ENCODE results near the gene FGF7.
"Not testable (repeated sequence)": the region's sequence is repeated elsewhere in the genome, so short reads cannot be mapped to it uniquely, and the experiment has no call there.

Gene FGF7

DNA sequence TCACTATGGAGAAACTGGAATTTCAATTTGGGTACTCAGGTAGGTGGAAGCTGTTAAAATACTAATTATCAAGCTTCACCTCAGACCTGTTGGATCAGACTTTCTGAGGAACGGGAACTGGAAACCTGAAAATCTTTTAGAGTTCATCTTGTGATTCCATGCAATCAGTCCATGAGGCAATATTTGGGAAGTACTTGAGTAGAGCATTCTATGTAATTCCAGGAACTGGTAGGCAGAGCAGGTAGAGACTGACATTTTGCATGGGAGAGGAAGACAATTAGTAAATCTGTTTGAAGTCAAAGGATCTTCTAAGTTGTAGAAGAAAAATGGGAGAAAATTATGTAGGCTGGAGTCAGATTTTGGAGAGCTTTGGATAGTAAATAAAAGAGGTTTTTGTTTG is 43.1 kb downstream of the FGF7 start:
- H3K27ac ChIP-seq (ENCODE audit: low read length): no peak overlapping the region
- no peaks in the 10 kb centered on the region for H3K9me3 ChIP-seq (ENCODE audit: control insufficient read depth, insufficient read depth, low read length)
- H3K27me3 ChIP-seq (ENCODE audit: control insufficient read depth, insufficient read depth, low read length): no peaks in the 10 kb centered on the region
- no CpG with 5 or more reads among the region's 1 CpG for WGBS (ENCODE audit: insufficient coverage, insufficient read length)
- no peaks in the 10 kb centered on the region for H3K4me1 ChIP-seq (ENCODE audit: control insufficient read depth, insufficient read depth, low read length)
- H3K4me3 ChIP-seq (ENCODE audit: low read length): no peak overlapping the region
- no peak for DNase-seq (ENCODE audit: low read depth, low spot score)
- no peaks in the 10 kb centered on the region for H3K36me3 ChIP-seq (ENCODE audit: control insufficient read depth, insufficient read depth, low read length)

DNA sequence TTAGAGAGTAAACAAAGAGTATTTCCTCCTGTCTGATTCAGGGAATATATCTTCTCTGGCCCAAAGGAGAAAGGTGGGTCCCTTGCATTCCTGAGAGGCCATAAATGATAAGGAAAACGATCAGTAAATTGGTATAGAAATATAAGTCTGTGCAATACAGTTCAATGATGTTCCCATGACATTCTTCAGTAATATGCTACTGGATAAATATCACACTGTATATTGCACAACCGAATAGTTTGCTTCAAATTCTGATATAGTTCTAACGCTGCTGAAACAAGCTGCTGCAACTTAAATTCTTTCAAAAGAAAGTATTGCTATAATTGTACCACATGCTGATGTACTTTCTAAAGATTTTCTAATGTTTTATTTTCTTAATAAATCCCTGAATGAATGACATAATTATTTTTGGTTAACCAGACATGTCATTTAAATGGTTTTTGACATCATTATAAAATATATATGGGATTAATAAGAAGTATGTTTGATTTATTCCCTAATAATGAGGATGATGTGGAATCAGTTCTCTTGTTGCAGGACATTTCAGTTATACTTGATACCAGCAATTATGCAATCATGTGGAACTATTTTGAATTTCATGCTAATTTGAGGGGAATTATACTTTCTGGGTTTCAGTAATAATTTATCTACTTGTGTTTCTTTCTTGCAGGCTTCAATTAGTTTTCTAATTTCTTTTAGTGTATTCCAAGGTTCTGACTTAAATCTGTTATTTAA is 44.9 kb downstream of the FGF7 start:
- Histone ChIP-seq H3K4me1 (ENCODE audit: control insufficient read depth, insufficient read depth, low read length) (no peaks in the 10 kb centered on the region), H3K36me3 (ENCODE audit: control insufficient read depth, insufficient read depth, low read length) (no peaks in the 10 kb centered on the region), H3K4me3 (ENCODE audit: low read length) (no peak overlapping the region), H3K27ac (ENCODE audit: low read length) (no peak overlapping the region), H3K9me3 (ENCODE audit: control insufficient read depth, insufficient read depth, low read length) (no peaks in the 10 kb centered on the region), H3K27me3 (ENCODE audit: control insufficient read depth, insufficient read depth, low read length) (no peaks in the 10 kb centered on the region)
- DNase-seq (ENCODE audit: low read depth, low spot score): no peak
- WGBS (ENCODE audit: insufficient coverage, insufficient read length): no CpG with 5 or more reads among the region's 3 CpGs

DNA sequence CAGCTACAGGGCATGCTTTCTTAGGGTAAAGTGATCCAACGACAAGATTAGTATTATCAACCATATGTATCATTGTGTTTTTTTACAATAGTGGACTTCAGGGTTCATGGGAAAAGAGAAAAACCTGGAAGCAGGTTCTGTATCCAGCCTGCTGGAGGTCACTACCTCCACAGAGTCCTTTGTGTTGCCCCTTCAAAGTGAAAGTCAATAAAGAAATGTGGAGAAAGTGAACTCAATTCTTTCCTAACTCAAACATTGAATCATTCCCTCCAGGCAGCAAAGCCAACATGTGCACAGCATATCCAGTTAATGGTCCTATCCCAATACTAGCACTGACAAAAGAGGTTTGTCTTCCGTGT is 45.4 kb downstream of the FGF7 start:
- DNase-seq (ENCODE audit: low read depth, low spot score): no peak
- no peaks in the 10 kb centered on the region for H3K27me3 ChIP-seq (ENCODE audit: control insufficient read depth, insufficient read depth, low read length)
- no peaks in the 10 kb centered on the region for H3K9me3 ChIP-seq (ENCODE audit: control insufficient read depth, insufficient read depth, low read length)
- H3K36me3 ChIP-seq (ENCODE audit: control insufficient read depth, insufficient read depth, low read length): no peaks in the 10 kb centered on the region
- WGBS (ENCODE audit: insufficient coverage, insufficient read length): no CpG with 5 or more reads among the region's 2 CpGs
- H3K27ac ChIP-seq (ENCODE audit: low read length): no peak overlapping the region
- no peaks in the 10 kb centered on the region for H3K4me1 ChIP-seq (ENCODE audit: control insufficient read depth, insufficient read depth, low read length)
- no peak overlapping the region for H3K4me3 ChIP-seq (ENCODE audit: low read length)

DNA sequence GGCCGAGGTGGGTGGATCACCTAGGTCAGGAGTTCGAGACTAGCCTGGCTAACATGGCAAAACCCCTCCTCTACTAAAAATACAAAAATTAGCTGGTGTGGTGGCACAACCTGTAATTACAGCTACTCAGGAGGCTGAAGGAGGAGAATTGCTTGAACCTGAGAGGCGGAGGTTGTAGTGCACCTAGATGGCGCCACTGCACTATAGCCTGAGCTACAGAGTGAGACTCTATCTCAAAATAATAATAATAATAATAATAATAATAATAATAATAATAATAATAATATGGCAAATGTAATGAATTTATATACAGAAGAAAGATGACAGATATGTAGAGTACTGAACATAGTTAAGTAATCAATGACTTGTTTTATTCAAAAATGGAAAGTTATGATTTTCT is 48.2 kb downstream of the FGF7 start:
- not testable (repeated sequence) for H3K4me1 ChIP-seq (ENCODE audit: control insufficient read depth, insufficient read depth, low read length); H3K36me3 ChIP-seq (ENCODE audit: control insufficient read depth, insufficient read depth, low read length); H3K4me3 ChIP-seq (ENCODE audit: low read length); H3K27me3 ChIP-seq (ENCODE audit: control insufficient read depth, insufficient read depth, low read length); H3K27ac ChIP-seq (ENCODE audit: low read length); H3K9me3 ChIP-seq (ENCODE audit: control insufficient read depth, insufficient read depth, low read length)
- DNase-seq (ENCODE audit: low read depth, low spot score): peak; percentile 2
- WGBS (ENCODE audit: insufficient coverage, insufficient read length): no CpG with 5 or more reads among the region's 4 CpGs

DNA sequence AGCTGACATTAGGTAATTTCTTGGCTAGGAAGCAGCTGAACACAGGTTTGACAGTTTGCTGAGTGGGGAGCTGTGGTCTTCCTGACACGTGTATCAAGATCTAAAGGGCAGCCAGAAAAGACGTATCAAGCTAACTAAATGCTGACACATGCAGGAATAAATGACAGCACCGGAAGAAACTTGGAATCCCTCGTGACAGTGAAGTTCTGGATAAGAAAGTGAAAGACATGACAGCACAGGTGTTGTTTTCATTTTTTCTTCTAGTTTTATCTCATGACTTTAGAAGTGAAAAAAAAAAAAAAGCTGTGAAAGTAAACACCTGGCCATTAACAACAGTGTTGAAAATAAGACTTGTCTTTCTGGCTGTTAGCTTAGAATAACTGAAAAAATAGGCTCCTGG is 48.7 kb downstream of the FGF7 start:
- H3K4me3 ChIP-seq (ENCODE audit: low read length): no peak overlapping the region
- H3K9me3 ChIP-seq (ENCODE audit: control insufficient read depth, insufficient read depth, low read length): no peaks in the 10 kb centered on the region
- no peak for DNase-seq (ENCODE audit: low read depth, low spot score)
- no peaks in the 10 kb centered on the region for H3K27me3 ChIP-seq (ENCODE audit: control insufficient read depth, insufficient read depth, low read length)
- no peaks in the 10 kb centered on the region for H3K4me1 ChIP-seq (ENCODE audit: control insufficient read depth, insufficient read depth, low read length)
- no CpG with 5 or more reads among the region's 4 CpGs for WGBS (ENCODE audit: insufficient coverage, insufficient read length)
- H3K27ac ChIP-seq (ENCODE audit: low read length): no peak overlapping the region
- H3K36me3 ChIP-seq (ENCODE audit: control insufficient read depth, insufficient read depth, low read length): no peaks in the 10 kb centered on the region

DNA sequence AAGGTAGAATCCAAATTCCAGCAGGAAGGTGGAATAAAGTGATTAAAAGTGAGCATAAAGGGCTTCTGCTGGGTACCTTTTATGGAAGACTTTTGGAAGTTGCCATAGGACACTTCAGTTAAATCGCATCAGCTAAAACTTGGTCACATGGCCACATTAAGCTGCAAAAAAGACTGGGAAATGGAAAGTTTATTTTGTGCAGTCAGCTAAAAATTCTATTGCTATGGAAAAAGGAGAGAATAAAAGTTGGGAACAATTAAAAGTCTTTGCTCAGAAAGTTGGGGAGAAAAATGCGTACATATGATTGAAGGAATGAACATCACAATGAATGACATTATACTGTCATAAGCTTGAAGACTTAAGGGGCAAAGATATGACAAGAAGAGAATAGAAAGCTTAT is 49.3 kb downstream of the FGF7 start:
- no peak for DNase-seq (ENCODE audit: low read depth, low spot score)
- Histone ChIP-seq H3K36me3 (ENCODE audit: control insufficient read depth, insufficient read depth, low read length) (no peaks in the 10 kb centered on the region), H3K9me3 (ENCODE audit: control insufficient read depth, insufficient read depth, low read length) (no peaks in the 10 kb centered on the region), H3K4me1 (ENCODE audit: control insufficient read depth, insufficient read depth, low read length) (no peaks in the 10 kb centered on the region), H3K27me3 (ENCODE audit: control insufficient read depth, insufficient read depth, low read length) (no peaks in the 10 kb centered on the region), H3K4me3 (ENCODE audit: low read length) (no peak overlapping the region), H3K27ac (ENCODE audit: low read length) (no peak overlapping the region)
- no CpG with 5 or more reads among the region's 2 CpGs for WGBS (ENCODE audit: insufficient coverage, insufficient read length)

DNA sequence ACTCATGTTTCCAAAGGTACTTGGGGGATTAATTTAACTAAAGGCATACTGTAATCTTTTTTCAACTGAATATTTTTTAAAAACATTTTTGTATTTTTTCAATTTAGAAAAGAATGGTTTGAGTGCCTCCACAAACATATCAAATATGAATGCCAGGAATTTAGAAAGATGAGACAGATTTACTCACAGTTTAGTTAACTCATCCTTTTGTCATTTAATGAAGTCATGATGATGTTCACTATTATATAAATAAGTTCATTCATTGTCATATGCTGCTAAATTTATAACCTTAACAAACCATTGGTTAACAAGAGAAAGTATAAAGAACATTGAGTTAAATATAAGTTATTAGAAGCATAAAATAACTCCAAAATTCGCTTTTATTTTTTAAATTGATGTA is 50.0 kb downstream of the FGF7 start:
- no CpG with 5 or more reads among the region's 1 CpG for WGBS (ENCODE audit: insufficient coverage, insufficient read length)
- H3K36me3 ChIP-seq (ENCODE audit: control insufficient read depth, insufficient read depth, low read length): no peaks in the 10 kb centered on the region
- H3K27ac ChIP-seq (ENCODE audit: low read length): no peak overlapping the region
- H3K27me3 ChIP-seq (ENCODE audit: control insufficient read depth, insufficient read depth, low read length): no peaks in the 10 kb centered on the region
- H3K4me1 ChIP-seq (ENCODE audit: control insufficient read depth, insufficient read depth, low read length): no peaks in the 10 kb centered on the region
- H3K9me3 ChIP-seq (ENCODE audit: control insufficient read depth, insufficient read depth, low read length): no peaks in the 10 kb centered on the region
- no peak for DNase-seq (ENCODE audit: low read depth, low spot score)
- no peak overlapping the region for H3K4me3 ChIP-seq (ENCODE audit: low read length)

DNA sequence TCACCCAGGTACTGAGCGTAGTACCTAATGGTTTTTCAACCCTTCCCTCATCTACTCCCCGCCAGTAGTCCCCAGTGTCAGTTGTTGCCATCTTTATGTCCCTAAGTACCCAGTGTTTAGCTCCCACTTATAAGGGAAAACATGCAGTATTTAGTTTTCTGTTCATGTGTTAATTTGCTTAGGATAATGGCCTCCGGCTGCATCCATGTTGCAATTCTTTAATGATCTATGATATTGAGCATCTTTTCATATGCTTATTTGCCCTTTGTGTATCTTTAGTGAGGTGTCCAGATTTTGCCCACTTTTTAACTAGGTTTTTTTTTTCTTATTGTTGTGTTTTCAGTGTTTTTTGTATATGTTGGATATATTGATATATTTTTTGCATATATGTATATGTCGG is 55.0 kb downstream of the FGF7 start:
- not testable (repeated sequence) for H3K36me3 ChIP-seq (ENCODE audit: control insufficient read depth, insufficient read depth, low read length)
- no CpG with 5 or more reads among the region's 4 CpGs for WGBS (ENCODE audit: insufficient coverage, insufficient read length)

DNA sequence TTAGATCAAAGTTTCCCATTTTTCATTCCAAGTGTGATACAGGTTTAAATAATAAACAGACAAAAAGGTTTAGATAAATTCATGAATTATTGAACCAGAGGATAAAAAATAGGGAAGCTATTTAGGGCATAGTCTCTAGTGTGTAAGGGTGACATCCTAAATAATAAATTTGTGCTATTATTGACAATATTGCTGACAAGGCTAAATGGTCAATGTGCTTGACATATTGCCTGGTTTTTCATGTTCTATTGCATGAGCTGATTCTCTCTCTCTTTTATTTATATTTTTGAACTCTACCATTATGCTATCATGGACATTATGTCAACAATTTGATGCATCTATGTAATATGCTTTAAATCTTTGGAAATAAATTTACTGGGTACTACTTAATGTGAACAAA is 55.9 kb downstream of the FGF7 start:
- H3K27ac ChIP-seq (ENCODE audit: low read length); H3K4me1 ChIP-seq (ENCODE audit: control insufficient read depth, insufficient read depth, low read length); H3K27me3 ChIP-seq (ENCODE audit: control insufficient read depth, insufficient read depth, low read length); H3K4me3 ChIP-seq (ENCODE audit: low read length); H3K9me3 ChIP-seq (ENCODE audit: control insufficient read depth, insufficient read depth, low read length); H3K36me3 ChIP-seq (ENCODE audit: control insufficient read depth, insufficient read depth, low read length); DNase-seq (ENCODE audit: low read depth, low spot score): not testable (repeated sequence)

More for the DNA sequence above, 55.0 kb downstream of the FGF7 start:
- not testable (repeated sequence) for H3K4me1 ChIP-seq (ENCODE audit: control insufficient read depth, insufficient read depth, low read length); H3K4me3 ChIP-seq (ENCODE audit: low read length); H3K27ac ChIP-seq (ENCODE audit: low read length); H3K27me3 ChIP-seq (ENCODE audit: control insufficient read depth, insufficient read depth, low read length); H3K9me3 ChIP-seq (ENCODE audit: control insufficient read depth, insufficient read depth, low read length); DNase-seq (ENCODE audit: low read depth, low spot score)

DNA sequence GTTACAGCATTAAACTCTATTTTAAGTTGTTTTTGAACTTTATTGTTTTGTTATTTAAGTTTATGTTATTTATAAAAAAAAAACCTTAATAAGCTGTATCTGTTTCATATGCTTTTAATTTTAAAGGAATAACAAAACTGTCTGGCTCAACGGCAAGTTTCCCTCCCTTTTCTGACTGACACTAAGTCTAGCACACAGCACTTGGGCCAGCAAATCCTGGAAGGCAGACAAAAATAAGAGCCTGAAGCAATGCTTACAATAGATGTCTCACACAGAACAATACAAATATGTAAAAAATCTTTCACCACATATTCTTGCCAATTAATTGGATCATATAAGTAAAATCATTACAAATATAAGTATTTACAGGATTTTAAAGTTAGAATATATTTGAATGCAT is 62.4 kb downstream of the FGF7 start:
- H3K36me3 ChIP-seq (ENCODE audit: control insufficient read depth, insufficient read depth, low read length); H3K9me3 ChIP-seq (ENCODE audit: control insufficient read depth, insufficient read depth, low read length); H3K27ac ChIP-seq (ENCODE audit: low read length); DNase-seq (ENCODE audit: low read depth, low spot score); H3K4me3 ChIP-seq (ENCODE audit: low read length); H3K4me1 ChIP-seq (ENCODE audit: control insufficient read depth, insufficient read depth, low read length); H3K27me3 ChIP-seq (ENCODE audit: control insufficient read depth, insufficient read depth, low read length): not testable (repeated sequence)
- no CpG with 5 or more reads among the region's 1 CpG for WGBS (ENCODE audit: insufficient coverage, insufficient read length)

DNA sequence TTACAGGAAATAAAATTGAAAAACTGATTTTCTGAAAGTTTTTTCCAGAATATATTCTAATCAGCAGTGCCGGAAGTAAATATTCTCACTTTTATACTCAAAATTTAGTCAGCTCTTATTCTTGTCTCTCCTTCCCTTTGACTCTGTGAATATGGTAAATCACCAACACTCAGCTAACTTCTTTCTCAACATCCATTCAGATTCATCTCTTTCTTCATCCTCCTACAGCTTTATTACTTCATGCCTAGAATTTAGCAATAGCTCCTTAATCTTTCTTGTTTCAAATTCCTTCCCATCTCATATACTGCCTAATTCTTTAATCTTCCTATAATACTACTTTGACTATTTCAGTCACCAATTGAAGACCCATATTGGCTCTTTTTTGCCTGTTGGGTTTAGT is 67.9 kb downstream of the FGF7 start:
- DNase-seq (ENCODE audit: low read depth, low spot score): no peak
- WGBS (ENCODE audit: insufficient coverage, insufficient read length): no CpG with 5 or more reads among the region's 1 CpG
- Histone ChIP-seq H3K4me3 (ENCODE audit: low read length) (no peak overlapping the region), H3K36me3 (ENCODE audit: control insufficient read depth, insufficient read depth, low read length) (no peaks in the 10 kb centered on the region), H3K27me3 (ENCODE audit: control insufficient read depth, insufficient read depth, low read length) (no peaks in the 10 kb centered on the region), H3K27ac (ENCODE audit: low read length) (no peak overlapping the region), H3K9me3 (ENCODE audit: control insufficient read depth, insufficient read depth, low read length) (no peaks in the 10 kb centered on the region), H3K4me1 (ENCODE audit: control insufficient read depth, insufficient read depth, low read length) (no peaks in the 10 kb centered on the region)
